Lower leg skin (tissue), 4 donors: Measurements from ENCODE around the gene GINS1. TPM values are rescaled to one million over a fixed set of nuclear protein-coding genes. Genes with fewer than 3 reads are reported as not detected.
"Not testable (repeated sequence)": the region's sequence is repeated elsewhere in the genome, so short reads cannot be mapped to it uniquely, and the experiment has no call there.

Experiments
- DNase-seq, 2 donors: peaks; one replicate each; pipeline ENCODE4 v3.0.0-alpha.2; 2019; ENCODE audit warnings: low spot score in 2 of 2
- H3K4me3 ChIP-seq: fragments of 200-600 bp; sonication (generic); 2 replicates; pipeline ENCODE4 v1.5.1; 2017; ENCODE audit warnings: mild to moderate bottlenecking, low read depth; ENCODE audit not compliant: poor library complexity, severe bottlenecking
- CTCF ChIP-seq, 3 donors: fragments of 450-650 bp; IDR thresholded peaks; one replicate each; pipeline ENCODE4 v1.5.1; 2016; ENCODE audit warnings: antibody characterized with exemption in 3 of 3, mild to moderate bottlenecking in 3 of 3, moderate library complexity in 2 of 3
- POLR2A ChIP-seq, 2 donors: fragments of 450-650 bp; IDR thresholded peaks; one replicate each; pipeline ENCODE4 v1.6.1; 2016 to 2017; ENCODE audit warnings: antibody characterized with exemption in 2 of 2, mild to moderate bottlenecking in 1 of 2, moderate library complexity in 1 of 2
- WGBS, 2 donors: methylation state at CpG; one replicate each; pipeline ENCODE4 v1.1.5; 2018; 5-methylcytosine and 5-hydroxymethylcytosine counted together
- intact Hi-C: fragments of 100-400 bp; cut with DNase I; formaldehyde crosslinking; loops from one replicate; pipeline ENCODE4 v1.15.0; 2023; ENCODE audit warnings: low total_unique reads
- total RNA-seq, 4 donors: library from RNA; depleted of rRNA; stranded (reverse); fragments of >200 nt; gene quantifications; one replicate each; pipeline ENCODE4 v1.1.0, GENCODE V29; 2016

GINS1 gene
- total RNA-seq, 4 donors from 2014 or later: 0.63 to 2.8 (median 1.4) TPM

DNA sequence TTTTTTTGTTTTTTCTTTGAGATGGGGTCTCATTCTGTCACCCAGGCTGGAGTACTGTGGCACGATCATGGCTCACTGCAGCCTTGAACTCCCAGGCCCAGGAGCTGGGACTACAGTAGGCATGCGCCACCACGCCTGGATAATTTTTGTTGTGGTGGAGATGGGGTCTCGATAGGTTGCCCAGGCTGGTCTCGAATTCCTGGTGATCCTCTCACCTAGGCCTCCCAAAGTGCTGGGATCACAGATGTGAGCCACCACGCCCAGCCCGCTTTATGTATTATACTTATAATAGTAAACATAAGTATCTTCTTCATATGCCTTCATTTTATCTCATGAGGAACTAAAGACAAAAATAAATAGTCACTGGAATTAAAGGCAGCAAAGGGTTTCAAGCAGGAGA, 63.5 kb downstream of the GINS1 start:
- no peak overlapping the region for H3K4me3 ChIP-seq
- 95 to 96% methylated on average over 7 of the region's 7 CpGs for WGBS, 2 donors
- no peak for DNase-seq
- TF ChIP-seq POLR2A (IDR thresholded peaks at IDR 0.05) (no peak), CTCF (IDR thresholded peaks at IDR 0.05) (no peak)
- intact Hi-C loops: no loop called here

- H3K4me3 ChIP-seq, DNase-seq, intact Hi-C loops: not testable (repeated sequence)
- WGBS, 2 donors: 96 to 97% methylated on average over 2 of the region's 2 CpGs
These were observed 65.8 kb downstream of the GINS1 start for GRCh38 chr20:25473297-25473696.

- WGBS, 2 donors: 93 to 94% methylated on average over 33 to 50 of the region's 52 CpGs
- intact Hi-C loops: no loop called here
- no peak for DNase-seq
- TF ChIP-seq CTCF (IDR thresholded peaks at IDR 0.05) (no peak), POLR2A (IDR thresholded peaks at IDR 0.05) (no peak)
- no peak overlapping the region for H3K4me3 ChIP-seq
These were observed 68.9 kb downstream of the GINS1 start for GRCh38 chr20:25476106-25477013.

DNA sequence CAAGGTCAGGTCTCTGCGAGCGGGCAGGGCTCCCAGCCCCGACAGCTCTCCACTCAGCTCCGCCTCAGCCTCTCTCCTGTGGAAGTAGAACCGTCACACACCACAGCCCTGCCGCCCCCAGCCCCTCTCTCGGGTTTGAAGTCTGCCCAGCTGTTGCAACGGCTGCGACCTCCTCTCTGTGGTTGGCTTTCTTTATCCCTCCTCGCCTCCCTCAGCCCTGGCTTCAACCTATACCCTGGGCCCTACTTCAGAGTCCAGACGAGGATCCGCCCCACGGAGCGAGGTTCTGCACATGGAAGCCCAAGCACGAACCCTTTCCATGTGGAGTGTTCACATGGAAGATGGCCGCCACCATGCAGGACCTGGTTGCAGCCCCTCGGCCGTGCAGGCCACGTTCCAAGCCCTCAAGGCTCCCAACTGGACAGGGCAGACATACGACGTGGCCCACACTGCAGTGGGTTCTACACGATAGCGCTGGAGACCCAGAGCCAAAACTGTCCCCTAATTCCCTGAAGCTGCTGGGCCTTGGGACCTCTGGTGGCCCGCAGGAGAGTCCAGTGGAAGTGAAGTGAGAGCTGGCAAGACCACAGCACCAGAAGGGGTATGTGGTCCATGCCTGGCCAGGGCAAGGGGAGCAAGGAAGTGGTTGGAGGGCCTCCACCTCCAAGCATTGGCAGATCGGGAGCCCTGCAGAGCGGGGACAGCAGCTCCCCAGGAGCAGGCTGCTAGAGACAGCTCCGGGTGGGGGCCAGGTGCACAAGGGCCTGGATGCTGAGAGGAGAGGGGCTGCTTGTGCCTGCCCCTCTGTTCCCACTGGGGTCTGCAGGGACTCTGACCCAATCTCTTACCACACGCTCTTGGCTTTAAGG, 69.8 kb downstream of the GINS1 start:
- no peak overlapping the region for H3K4me3 ChIP-seq
- WGBS, 2 donors: 95 to 96% methylated on average over 28 of the region's 28 CpGs
- intact Hi-C loops: no loop called here
- TF ChIP-seq CTCF (IDR thresholded peaks at IDR 0.05): no peak
- no peak for TF ChIP-seq POLR2A (IDR thresholded peaks at IDR 0.05)
- no peak for DNase-seq

DNA sequence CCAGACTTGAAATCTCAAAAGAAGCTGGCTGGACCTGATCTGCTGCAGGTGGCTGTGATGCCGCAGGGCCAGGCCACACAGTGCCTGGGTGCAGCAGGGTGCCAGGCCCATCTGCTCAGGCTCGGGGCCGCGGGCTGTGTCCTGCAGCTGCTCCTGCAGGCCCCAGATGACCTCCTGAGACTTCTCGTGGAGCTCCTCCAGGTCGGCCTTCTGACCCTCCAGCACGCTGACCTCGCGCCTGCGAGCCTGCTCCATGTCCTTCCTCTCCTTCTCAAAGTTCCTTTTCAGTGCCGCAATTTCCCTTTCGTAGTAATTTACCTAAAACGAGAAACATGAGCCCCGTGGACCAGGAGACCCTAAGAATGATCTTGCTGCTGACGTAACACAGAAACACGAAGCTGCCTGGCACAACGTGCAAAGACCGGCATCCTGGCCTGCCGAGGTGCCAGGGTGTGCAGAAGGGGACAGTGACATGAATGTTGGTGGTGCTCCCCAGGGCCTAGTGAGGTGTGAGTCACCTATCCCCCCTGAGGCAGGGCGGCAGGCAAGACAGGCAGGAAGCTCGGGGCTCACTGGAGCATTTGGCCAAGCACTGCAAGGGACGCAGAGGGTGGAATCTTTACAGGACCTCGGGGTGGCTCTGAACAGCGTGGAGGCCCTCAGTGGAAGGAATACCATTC, 71.6 kb downstream of the GINS1 start:
- no peak for TF ChIP-seq POLR2A (IDR thresholded peaks at IDR 0.05)
- TF ChIP-seq CTCF (IDR thresholded peaks at IDR 0.05): no peak
- H3K4me3 ChIP-seq: no peak overlapping the region
- 57 to 61% methylated on average over 23 to 24 of the region's 24 CpGs for WGBS, 2 donors
- no peak for DNase-seq
- intact Hi-C loops: loop anchor here (2.0 kb wide), 1 partner anchor 44 kb away; no protein-coding TSS in a partner anchor
